SK-N-SH (cell line): Measurements from ENCODE around the gene DGCR2.

Experiments used
- CHD2 ChIP-seq: fragments of 150-350 bp; IDR thresholded peaks from 2 replicates; pipeline ENCODE4 v1.6.1; 2018; ENCODE audit warnings: low read length; ENCODE audit not compliant: partially characterized antibody
- POLR2AphosphoS5 ChIP-seq: IDR thresholded peaks from 2 replicates; pipeline ENCODE4 v1.6.1; 2012; ENCODE audit warnings: low read depth, low read length
- USF2 ChIP-seq: fragments of 150-350 bp; IDR thresholded peaks from 2 replicates; pipeline ENCODE4 v1.6.1; 2017; ENCODE audit warnings: antibody characterized with exemption, low read length, low read depth, borderline replicate concordance
- YY1 ChIP-seq: IDR thresholded peaks from 2 replicates; pipeline ENCODE4 v1.4.0; 2012; ENCODE audit warnings: low read depth, mild to moderate bottlenecking

GRCh38 chr22:19045094-19045493 is 77.1 kb downstream of the DGCR2 start:
- no peak for TF ChIP-seq YY1
- no peak for TF ChIP-seq POLR2AphosphoS5
- TF ChIP-seq CHD2, result no peak
- no peak for TF ChIP-seq USF2
